ENCODE data around the gene ZNF564. TPM values are rescaled to one million over a fixed set of nuclear protein-coding genes. Genes with fewer than 3 reads are reported as not detected.
A peak's percentile ranks its signal among the peaks of the same experiment; 100 is the strongest.
"Not testable (repeated sequence)": the region's sequence is repeated elsewhere in the genome, so short reads cannot be mapped to it uniquely, and the experiment has no call there.

ZNF564 gene
- total RNA-seq, 3 donors from 2014 or later: 13.9 to 22.5 (median 21.2) TPM

GRCh38 chr19:12496480-12496879 lies 54.8 kb downstream of the ZNF564 start:
- no peak for DNase-seq
- intact Hi-C loops (cut with DNase I, micrococcal nuclease): no loop called here
- H3K9me3 ChIP-seq: no peaks in the 10 kb centered on the region

GRCh38 chr19:12495002-12495802 lies 56.1 kb downstream of the ZNF564 start:
- no peaks in the 10 kb centered on the region for H3K9me3 ChIP-seq
- peak overlapping the region; percentile 47 for H3K4me3 ChIP-seq
- peak; percentile 96 to 98 (median 97) for DNase-seq
- ATAC-seq: peak; percentile 100
- TF ChIP-seq CTCF (IDR thresholded peaks at IDR 0.05): peak; percentile 33
- intact Hi-C loops (cut with DNase I, micrococcal nuclease): no loop called here
- H3K36me3 ChIP-seq (ENCODE audit: low read depth): no peaks in the 10 kb centered on the region
- H3K4me1 ChIP-seq (ENCODE audit: low read depth): peaks cover 3% of the 10 kb centered on the region

More at GRCh38 chr19:12496480-12496879, 54.8 kb downstream of the ZNF564 start:
- Histone ChIP-seq H3K4me1 (ENCODE audit: low read depth) (peaks cover 3% of the 10 kb centered on the region), H3K4me3 (no peak overlapping the region), H3K36me3 (ENCODE audit: low read depth) (no peaks in the 10 kb centered on the region)
- ATAC-seq: no peak
- no peak for TF ChIP-seq CTCF (IDR thresholded peaks at IDR 0.05)

GRCh38 chr19:12494260-12494860 lies 56.9 kb downstream of the ZNF564 start:
- TF ChIP-seq CTCF (IDR thresholded peaks at IDR 0.05): no peak
- Histone ChIP-seq H3K36me3 (ENCODE audit: low read depth) (no peaks in the 10 kb centered on the region), H3K4me3 (no peak overlapping the region), H3K9me3 (no peaks in the 10 kb centered on the region), H3K4me1 (ENCODE audit: low read depth) (peaks cover 3% of the 10 kb centered on the region)
- no peak for ATAC-seq
- DNase-seq: no peak
- intact Hi-C loops (cut with DNase I, micrococcal nuclease): no loop called here

GRCh38 chr19:12486265-12486783 lies 65.0 kb downstream of the ZNF564 start:
- H3K36me3 ChIP-seq (ENCODE audit: low read depth); H3K4me1 ChIP-seq (ENCODE audit: low read depth); H3K4me3 ChIP-seq; intact Hi-C loops (cut with DNase I, micrococcal nuclease); H3K9me3 ChIP-seq; ATAC-seq; DNase-seq: not testable (repeated sequence)

- Histone ChIP-seq H3K9me3 (no peaks in the 10 kb centered on the region), H3K4me3 (no peak overlapping the region), H3K36me3 (ENCODE audit: low read depth) (no peaks in the 10 kb centered on the region), H3K4me1 (ENCODE audit: low read depth) (peaks cover 3% of the 10 kb centered on the region)
- DNase-seq (no peak), ATAC-seq (no peak)
- intact Hi-C loops (cut with DNase I, micrococcal nuclease): no loop called here
- TF ChIP-seq CTCF (IDR thresholded peaks at IDR 0.05): no peak
Observed at GRCh38 chr19:12485571-12485970, 65.7 kb downstream of the ZNF564 start.

GRCh38 chr19:12485052-12485416 lies 66.2 kb downstream of the ZNF564 start:
- Histone ChIP-seq H3K4me3 (peak overlapping the region; percentile 92), H3K4me1 (ENCODE audit: low read depth) (peaks cover 3% of the 10 kb centered on the region), H3K9me3 (no peaks in the 10 kb centered on the region), H3K36me3 (ENCODE audit: low read depth) (no peaks in the 10 kb centered on the region)
- intact Hi-C loops (cut with DNase I, micrococcal nuclease): no loop called here
- TF ChIP-seq CTCF (IDR thresholded peaks at IDR 0.05): no peak
- DNase-seq (no peak), ATAC-seq (peak; percentile 48)
